ENCODE results near the gene NKAIN2. TPM values are rescaled to one million over a fixed set of nuclear protein-coding genes. Genes with fewer than 3 reads are reported as not detected.

Gene NKAIN2
- total RNA-seq, 3 donors from 2014 or later, result 0.48 to 1.8 TPM; not detected in 1

GRCh38 chr6:124795643-124796463 is 992.2 kb downstream of the NKAIN2 start:
- peak in 1 of 2 donors; percentile 21 for DNase-seq (ENCODE audit: low spot score in 2 of 2)
- Histone ChIP-seq H3K4me3 (no peak overlapping the region), H3K36me3 (no peaks in the 10 kb centered on the region), H3K4me1 (no peaks in the 10 kb centered on the region), H3K27me3 (no peaks in the 10 kb centered on the region), H3K9me3 (no peaks in the 10 kb centered on the region), H3K27ac (no peak overlapping the region)
- TF ChIP-seq POLR2AphosphoS5 (IDR thresholded peaks at IDR 0.05) (no peak), CTCF (IDR thresholded peaks at IDR 0.05) (peak in 2 of 3 donors; percentile 14 to 21)
- intact Hi-C loops (cut with DNase I; ENCODE audit: low total_unique reads), result no loop called here

DNA sequence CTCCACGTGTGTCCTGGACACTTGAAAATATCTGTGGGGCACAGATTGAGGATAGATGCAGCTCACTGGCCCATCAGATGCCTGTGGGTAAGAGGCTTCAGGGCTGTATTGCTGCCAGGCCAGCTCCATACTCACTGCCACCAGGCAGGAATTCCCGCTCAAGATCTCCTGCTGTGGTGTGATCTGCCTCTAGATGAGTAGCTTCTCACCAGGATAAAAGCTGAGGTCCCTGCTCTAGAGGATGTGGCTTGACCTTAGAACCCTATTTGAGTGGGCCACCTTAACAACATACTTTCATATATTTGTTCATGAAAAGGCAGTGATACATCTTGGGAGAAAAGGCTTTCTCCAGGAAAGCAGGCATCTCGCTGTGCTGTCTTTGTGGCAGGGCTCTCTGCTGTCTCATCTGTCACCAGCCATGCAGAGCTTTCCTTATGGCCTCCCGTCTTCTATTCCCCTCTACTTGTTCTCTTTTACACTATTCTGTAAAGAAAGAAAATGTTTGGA is 992.9 kb downstream of the NKAIN2 start:
- no peak for DNase-seq (ENCODE audit: low spot score in 2 of 2)
- no peak for TF ChIP-seq POLR2A (IDR thresholded peaks at IDR 0.05)
- TF ChIP-seq POLR2AphosphoS5 (IDR thresholded peaks at IDR 0.05), result no peak
- no peak for TF ChIP-seq CTCF (IDR thresholded peaks at IDR 0.05)
- intact Hi-C loops (cut with DNase I; ENCODE audit: low total_unique reads), result no loop called here

DNA sequence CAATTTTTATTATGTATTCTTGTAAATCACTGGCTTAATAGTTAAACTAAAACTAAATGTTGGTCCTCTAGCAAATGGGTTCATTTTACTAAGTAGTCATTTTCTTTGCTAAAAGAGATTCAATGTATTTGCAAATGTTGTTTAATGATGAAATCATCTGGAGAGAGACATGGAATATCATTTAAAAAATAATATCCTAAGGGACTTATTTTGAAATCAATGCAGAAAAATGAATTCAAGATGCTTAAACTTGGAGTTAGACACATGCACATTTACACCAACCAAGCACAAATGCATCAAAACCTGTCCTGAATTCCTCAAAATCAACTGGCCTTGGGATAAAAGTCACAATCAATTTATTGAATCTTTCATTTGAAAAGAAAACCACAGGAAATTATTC is 993.6 kb downstream of the NKAIN2 start:
- Histone ChIP-seq H3K36me3 (no peaks in the 10 kb centered on the region), H3K4me1 (no peaks in the 10 kb centered on the region), H3K27me3 (no peaks in the 10 kb centered on the region), H3K27ac (no peak overlapping the region), H3K9me3 (no peaks in the 10 kb centered on the region), H3K4me3 (no peak overlapping the region)
- no peak for DNase-seq (ENCODE audit: low spot score in 2 of 2)
- intact Hi-C loops (cut with DNase I; ENCODE audit: low total_unique reads), result no loop called here
- TF ChIP-seq POLR2AphosphoS5 (IDR thresholded peaks at IDR 0.05) (no peak), POLR2A (IDR thresholded peaks at IDR 0.05) (no peak), CTCF (IDR thresholded peaks at IDR 0.05) (no peak)

More for the DNA sequence above, 992.9 kb downstream of the NKAIN2 start:
- no peak overlapping the region for H3K27ac ChIP-seq
- H3K27me3 ChIP-seq, result no peaks in the 10 kb centered on the region
- no peak overlapping the region for H3K4me3 ChIP-seq
- no peaks in the 10 kb centered on the region for H3K36me3 ChIP-seq
- H3K9me3 ChIP-seq, result no peaks in the 10 kb centered on the region
- no peaks in the 10 kb centered on the region for H3K4me1 ChIP-seq

GRCh38 chr6:124798942-124799496 is 995.4 kb downstream of the NKAIN2 start:
- no peaks in the 10 kb centered on the region for H3K9me3 ChIP-seq
- H3K36me3 ChIP-seq, result no peaks in the 10 kb centered on the region
- TF ChIP-seq POLR2AphosphoS5 (IDR thresholded peaks at IDR 0.05) (no peak), CTCF (IDR thresholded peaks at IDR 0.05) (no peak), POLR2A (IDR thresholded peaks at IDR 0.05) (no peak)

GRCh38 chr6:124799638-124800037 is 996.0 kb downstream of the NKAIN2 start:
- H3K36me3 ChIP-seq, result no peaks in the 10 kb centered on the region
- no peak for TF ChIP-seq CTCF (IDR thresholded peaks at IDR 0.05)
- TF ChIP-seq POLR2A (IDR thresholded peaks at IDR 0.05), result no peak
- TF ChIP-seq POLR2AphosphoS5 (IDR thresholded peaks at IDR 0.05), result no peak
- intact Hi-C loops (cut with DNase I; ENCODE audit: low total_unique reads), result no loop called here
- H3K4me3 ChIP-seq, result no peak overlapping the region
- H3K9me3 ChIP-seq, result no peaks in the 10 kb centered on the region
- no peak for DNase-seq (ENCODE audit: low spot score in 2 of 2)
- no peak overlapping the region for H3K27ac ChIP-seq
- no peaks in the 10 kb centered on the region for H3K4me1 ChIP-seq
- no peaks in the 10 kb centered on the region for H3K27me3 ChIP-seq

More at GRCh38 chr6:124798942-124799496, 995.4 kb downstream of the NKAIN2 start:
- no peak for DNase-seq (ENCODE audit: low spot score in 2 of 2)
- Histone ChIP-seq H3K27ac (no peak overlapping the region), H3K4me1 (no peaks in the 10 kb centered on the region), H3K27me3 (no peaks in the 10 kb centered on the region), H3K4me3 (no peak overlapping the region)
- intact Hi-C loops (cut with DNase I; ENCODE audit: low total_unique reads), result no loop called here

All from breast epithelium (tissue), 4 donors.